Uterus (tissue), 4 donors: Measurements from ENCODE around the gene CELF6. TPM values are rescaled to one million over a fixed set of nuclear protein-coding genes. Genes with fewer than 3 reads are reported as not detected.

Experiments
- DNase-seq, 2 donors: peaks; one replicate each; pipeline ENCODE4 v3.0.0-alpha.2; 2019 to 2020
- H3K27ac ChIP-seq, 2 donors: fragments of 200-600 bp; sonication (generic); 1 replicate in 1 of 2; 2 replicates in 1 of 2; pipeline ENCODE4 v1.5.1; 2016 to 2018
- H3K27me3 ChIP-seq, 2 donors: fragments of 200-600 bp; sonication (generic); one replicate each; pipeline ENCODE4 v1.5.1; 2018 to 2019; ENCODE audit warnings: control low read depth in 1 of 2
- H3K36me3 ChIP-seq, 2 donors: fragments of 200-600 bp; sonication (generic); one replicate each; pipeline ENCODE4 v1.5.1; 2019; ENCODE audit warnings: control low read depth in 1 of 2
- H3K4me1 ChIP-seq, 2 donors: fragments of 200-600 bp; sonication (generic); one replicate each; pipeline ENCODE4 v1.5.1; 2018 to 2019; ENCODE audit warnings: control low read depth in 1 of 2
- H3K4me3 ChIP-seq, 2 donors: fragments of 200-600 bp; sonication (generic); 1 replicate in 1 of 2; 2 replicates in 1 of 2; pipeline ENCODE4 v1.5.1; 2018 to 2019; ENCODE audit warnings: mild to moderate bottlenecking in 1 of 2
- H3K9me3 ChIP-seq, 2 donors: fragments of 200-600 bp; sonication (generic); one replicate each; pipeline ENCODE4 v1.5.1; 2019; ENCODE audit warnings: control low read depth in 1 of 2
- CTCF ChIP-seq, 4 experiments: fragments of 200-600 bp in 2 of 4; fragments of 450-650 bp in 2 of 4; sonication (generic) in 2 of 4; IDR thresholded peaks; one replicate each; pipeline ENCODE4 v1.5.1; 2016 to 2019; ENCODE audit warnings: antibody characterized with exemption in 4 of 4, mild to moderate bottlenecking in 2 of 4, moderate library complexity in 1 of 4
- POLR2A ChIP-seq, 2 donors: fragments of 450-650 bp; IDR thresholded peaks; one replicate each; pipeline ENCODE4 v1.6.1; 2016; ENCODE audit warnings: antibody characterized with exemption in 2 of 2, mild to moderate bottlenecking in 1 of 2, moderate library complexity in 1 of 2
- intact Hi-C: fragments of 100-400 bp; cut with DNase I; formaldehyde crosslinking; loops from one replicate; pipeline ENCODE4 v1.15.1; 2023; ENCODE audit warnings: low total_unique reads
- total RNA-seq, 4 donors: library from RNA; depleted of rRNA in 3 of 4; stranded (reverse); fragments of >200 nt in 3 of 4; gene quantifications; one replicate each; pipeline versions ENCODE4 v1.1.0 to v1.2.4, GENCODE V29; 2014 to 2023
- donor health status: DM: yes; HTN: yes; CAD: no.

The CELF6 gene
- total RNA-seq, 4 donors from 2014 or later: 1.9 to 12.3 (median 5.6) TPM

- no peak overlapping the region for H3K27ac ChIP-seq
- no peaks in the 10 kb centered on the region for H3K36me3 ChIP-seq
- no peaks in the 10 kb centered on the region for H3K4me1 ChIP-seq
- no peak for DNase-seq
- TF ChIP-seq POLR2A (IDR thresholded peaks at IDR 0.05): no peak
- TF ChIP-seq CTCF (IDR thresholded peaks at IDR 0.05): no peak
- no peaks in the 10 kb centered on the region for H3K27me3 ChIP-seq
- no peak overlapping the region for H3K4me3 ChIP-seq
- intact Hi-C loops: no loop called here
- H3K9me3 ChIP-seq: no peaks in the 10 kb centered on the region
Measured at GRCh38 chr15:72239652-72240051, 80.3 kb downstream of the CELF6 start.

DNA sequence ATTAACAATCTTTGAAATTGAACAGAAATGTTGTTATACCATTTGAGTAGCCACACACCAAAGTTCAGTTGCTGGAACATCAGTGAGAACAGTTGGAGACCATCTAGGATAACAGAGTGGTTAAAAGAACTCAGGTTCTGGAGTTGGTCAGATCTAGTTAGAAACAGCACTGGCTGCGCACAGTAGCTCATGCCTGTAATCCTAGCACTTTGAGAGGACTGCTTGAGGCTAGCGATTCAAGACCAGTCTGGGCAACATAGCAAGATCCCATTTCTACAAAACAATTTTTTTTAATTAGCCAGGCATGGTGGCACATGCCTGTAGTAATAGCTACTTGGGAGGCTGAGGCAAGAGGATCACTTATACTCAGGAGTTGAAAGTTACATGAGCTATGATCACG lies 81.4 kb downstream of the CELF6 start:
- Histone ChIP-seq H3K36me3 (no peaks in the 10 kb centered on the region), H3K27ac (no peak overlapping the region), H3K4me3 (no peak overlapping the region), H3K4me1 (no peaks in the 10 kb centered on the region), H3K27me3 (no peaks in the 10 kb centered on the region), H3K9me3 (no peaks in the 10 kb centered on the region)
- intact Hi-C loops: no loop called here
- no peak for DNase-seq
- no peak for TF ChIP-seq POLR2A (IDR thresholded peaks at IDR 0.05)
- no peak for TF ChIP-seq CTCF (IDR thresholded peaks at IDR 0.05)

GRCh38 chr15:72237853-72238224 lies 82.1 kb downstream of the CELF6 start:
- H3K4me1 ChIP-seq: no peaks in the 10 kb centered on the region
- intact Hi-C loops: no loop called here
- H3K27me3 ChIP-seq: no peaks in the 10 kb centered on the region
- H3K4me3 ChIP-seq: no peak overlapping the region
- H3K9me3 ChIP-seq: no peaks in the 10 kb centered on the region
- TF ChIP-seq CTCF (IDR thresholded peaks at IDR 0.05): no peak
- no peak for TF ChIP-seq POLR2A (IDR thresholded peaks at IDR 0.05)
- DNase-seq: no peak
- H3K36me3 ChIP-seq: no peaks in the 10 kb centered on the region
- H3K27ac ChIP-seq: peak overlapping the region; percentile 18 to 64

GRCh38 chr15:72237029-72237852 lies 82.7 kb downstream of the CELF6 start:
- Histone ChIP-seq H3K27me3 (no peaks in the 10 kb centered on the region), H3K9me3 (no peaks in the 10 kb centered on the region), H3K4me3 (no peak overlapping the region), H3K36me3 (no peaks in the 10 kb centered on the region), H3K4me1 (no peaks in the 10 kb centered on the region), H3K27ac (peak overlapping the region; percentile 18 to 64)
- DNase-seq: peak; percentile 57 to 63
- TF ChIP-seq CTCF (IDR thresholded peaks at IDR 0.05) (no peak), POLR2A (IDR thresholded peaks at IDR 0.05) (no peak)
- intact Hi-C loops: no loop called here

GRCh38 chr15:72236381-72237003 lies 83.5 kb downstream of the CELF6 start:
- Histone ChIP-seq H3K9me3 (no peaks in the 10 kb centered on the region), H3K27me3 (no peaks in the 10 kb centered on the region), H3K27ac (peak overlapping the region in 1 of 2 donors; percentile 64), H3K4me3 (no peak overlapping the region), H3K4me1 (no peaks in the 10 kb centered on the region), H3K36me3 (no peaks in the 10 kb centered on the region)
- no peak for TF ChIP-seq CTCF (IDR thresholded peaks at IDR 0.05)
- no peak for DNase-seq
- intact Hi-C loops: no loop called here
